Upper lobe of left lung (tissue), 4 donors: Measurements from ENCODE around the gene PWWP2B.

Experiments used
- POLR2A ChIP-seq, 4 donors: fragments of 450-650 bp; IDR thresholded peaks; one replicate each; pipeline ENCODE4 v1.5.1; 2016 to 2017; ENCODE audit warnings: antibody characterized with exemption in 4 of 4, mild to moderate bottlenecking in 2 of 4
- TF ChIP-seq, protein P1 (sequence below), 6 experiments: fragments of 450-650 bp in 4 of 6; fragments of 200-600 bp in 2 of 6; sonication (generic) in 2 of 6; IDR thresholded peaks; one replicate each; pipeline ENCODE4 v1.5.1; 2016 to 2019; ENCODE audit warnings: antibody characterized with exemption in 6 of 6

DNA sequence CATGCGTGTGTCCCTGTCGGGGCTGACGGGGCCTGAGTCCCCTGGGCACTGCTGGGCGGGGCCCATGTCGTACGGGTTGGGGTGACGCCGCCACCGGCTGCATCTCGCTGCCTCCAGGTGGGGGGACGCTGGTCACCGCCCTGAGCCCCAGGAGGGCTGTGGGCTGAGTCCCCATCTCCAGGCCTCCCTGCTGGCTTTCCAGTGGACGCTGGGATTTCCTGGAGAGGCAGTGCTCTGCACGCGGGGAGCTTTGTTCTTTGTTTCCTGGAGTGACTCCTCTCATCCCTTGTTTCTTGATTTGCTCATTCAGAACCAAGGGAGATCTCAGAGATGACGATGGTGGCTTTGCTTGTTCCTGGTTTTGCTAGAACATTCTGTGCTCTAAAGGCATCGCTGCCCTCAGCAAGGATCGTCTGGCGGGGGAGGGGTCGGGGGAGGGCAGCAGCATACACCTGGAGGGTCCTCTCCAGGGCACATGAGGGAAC, 21.0 kb downstream of the PWWP2B start:
- TF ChIP-seq, protein P1, sequence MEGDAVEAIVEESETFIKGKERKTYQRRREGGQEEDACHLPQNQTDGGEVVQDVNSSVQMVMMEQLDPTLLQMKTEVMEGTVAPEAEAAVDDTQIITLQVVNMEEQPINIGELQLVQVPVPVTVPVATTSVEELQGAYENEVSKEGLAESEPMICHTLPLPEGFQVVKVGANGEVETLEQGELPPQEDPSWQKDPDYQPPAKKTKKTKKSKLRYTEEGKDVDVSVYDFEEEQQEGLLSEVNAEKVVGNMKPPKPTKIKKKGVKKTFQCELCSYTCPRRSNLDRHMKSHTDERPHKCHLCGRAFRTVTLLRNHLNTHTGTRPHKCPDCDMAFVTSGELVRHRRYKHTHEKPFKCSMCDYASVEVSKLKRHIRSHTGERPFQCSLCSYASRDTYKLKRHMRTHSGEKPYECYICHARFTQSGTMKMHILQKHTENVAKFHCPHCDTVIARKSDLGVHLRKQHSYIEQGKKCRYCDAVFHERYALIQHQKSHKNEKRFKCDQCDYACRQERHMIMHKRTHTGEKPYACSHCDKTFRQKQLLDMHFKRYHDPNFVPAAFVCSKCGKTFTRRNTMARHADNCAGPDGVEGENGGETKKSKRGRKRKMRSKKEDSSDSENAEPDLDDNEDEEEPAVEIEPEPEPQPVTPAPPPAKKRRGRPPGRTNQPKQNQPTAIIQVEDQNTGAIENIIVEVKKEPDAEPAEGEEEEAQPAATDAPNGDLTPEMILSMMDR (IDR thresholded peaks at IDR 0.05): no peak
- TF ChIP-seq POLR2A (IDR thresholded peaks at IDR 0.05): peak in 2 of 4 donors; percentile 13 to 33
